Frontal cortex (tissue), 4 donors: ENCODE data around the gene C11orf24. TPM values are rescaled to one million over a fixed set of nuclear protein-coding genes. Genes with fewer than 3 reads are reported as not detected.

Experiments used
- DNase-seq, 2 donors: peaks; one replicate each; pipeline ENCODE4 v3.0.0; 2012; ENCODE audit warnings: low spot score in 2 of 2
- FAIRE-seq: peaks from 2 replicates; lab custom pipeline; 2012; peaks lifted over from hg19 to GRCh38; lab: Jason Lieb, UNC
- total RNA-seq: library from RNA; depleted of rRNA; stranded (reverse); fragments of >200 nt; gene quantifications from one replicate; pipeline ENCODE4 v1.2.3, GENCODE V29; 2014
- donor health status: control.
- donor health status: control.
- donor health status: control.

Gene C11orf24
- 5.7 TPM for total RNA-seq

GRCh38 chr11:68271781-68272608 lies at the start of gene C11orf24:
Gene C11orf24 (minus strand): TSS chr11:68271973. CDS start chr11:68263767, 8,206 bp downstream.
- no peak for FAIRE-seq
- peak; percentile 99 to 100 for DNase-seq

GRCh38 chr11:68317147-68317785 lies 45.5 kb upstream of the C11orf24 start:
- no peak for FAIRE-seq
- DNase-seq: no peak

GRCh38 chr11:68315171-68315920 lies 43.6 kb upstream of the C11orf24 start:
- DNase-seq (no peak), FAIRE-seq (no peak)

- FAIRE-seq: no peak
- DNase-seq: no peak
These were observed 42.7 kb upstream of the C11orf24 start for GRCh38 chr11:68314203-68315170.

- FAIRE-seq (no peak), DNase-seq (no peak)
These were observed 41.9 kb upstream of the C11orf24 start for GRCh38 chr11:68313574-68314202.

- DNase-seq (peak; percentile 58 to 61), FAIRE-seq (no peak)
These were observed 41.2 kb upstream of the C11orf24 start for GRCh38 chr11:68312780-68313573.

- FAIRE-seq (no peak), DNase-seq (peak; percentile 74 to 79)
These were observed 40.5 kb upstream of the C11orf24 start, which contains the start of gene LRP5 for GRCh38 chr11:68312117-68312779. Gene LRP5 (plus strand): TSS chr11:68312591. CDS start chr11:68312715, 124 bp downstream.

GRCh38 chr11:68311160-68312116 lies 39.7 kb upstream of the C11orf24 start:
- FAIRE-seq: no peak
- DNase-seq: no peak

GRCh38 chr11:68309621-68310185 lies 37.9 kb upstream of the C11orf24 start:
- DNase-seq (no peak), FAIRE-seq (no peak)

- no peak for DNase-seq
- no peak for FAIRE-seq
These were observed 36.3 kb upstream of the C11orf24 start for GRCh38 chr11:68308068-68308467.

- FAIRE-seq: no peak
- DNase-seq: no peak
These were observed 34.9 kb upstream of the C11orf24 start for GRCh38 chr11:68306636-68307035.

GRCh38 chr11:68303982-68304780 lies 32.4 kb upstream of the C11orf24 start:
- DNase-seq (no peak), FAIRE-seq (no peak)

GRCh38 chr11:68303083-68303482 lies 31.3 kb upstream of the C11orf24 start:
- FAIRE-seq: no peak
- DNase-seq: no peak

- FAIRE-seq (no peak), DNase-seq (no peak)
These were observed 30.9 kb upstream of the C11orf24 start for GRCh38 chr11:68302670-68303069.

- DNase-seq (no peak), FAIRE-seq (no peak)
These were observed 30.5 kb upstream of the C11orf24 start for GRCh38 chr11:68302256-68302655.
